AG04450 (cell line): ENCODE measurements around the gene BAZ1B. TPM values are rescaled to one million over a fixed set of nuclear protein-coding genes. Genes with fewer than 3 reads are reported as not detected.
"Not testable (repeated sequence)": the region's sequence is repeated elsewhere in the genome, so short reads cannot be mapped to it uniquely, and the experiment has no call there.

Source experiments
- CTCF ChIA-PET: fragments of 300-600, 350-600 bp; formaldehyde crosslinking; extraction: SDS; loops from one replicate; lab custom pipeline; 2022; ENCODE audit warnings: antibody characterized with exemption, inconsistent platforms; lab: Charles Lee
- POLR2A ChIA-PET: fragments of 350-600 bp; formaldehyde crosslinking; extraction: SDS; loops from one replicate; lab custom pipeline; 2021; ENCODE audit warnings: antibody characterized with exemption, inconsistent platforms; lab: Yijun Ruan, JAX
- DNase-seq: peaks from one replicate; pipeline ENCODE4 v3.0.0-alpha.2; 2011; ENCODE audit warnings: low read depth, low spot score
- H3K27ac ChIP-seq: one replicate; pipeline ENCODE4 v1.5.1; 2012; ENCODE audit warnings: low read depth, low read length, control low read depth
- H3K27me3 ChIP-seq: one replicate; pipeline ENCODE4 v1.6.0; 2012; ENCODE audit warnings: low read length; ENCODE audit not compliant: control insufficient read depth, insufficient read depth
- H3K4me3 ChIP-seq: 2 replicates; pipeline ENCODE4 v1.5.1; 2011; ENCODE audit warnings: mild to moderate bottlenecking, low read depth, low read length, control low read depth
- H3K9me3 ChIP-seq: 2 replicates; pipeline ENCODE4 v1.5.1; 2012; ENCODE audit warnings: low read length; ENCODE audit not compliant: control insufficient read depth, insufficient read depth
- polyA plus RNA-seq: library from polyadenylated mRNA; depleted of rRNA; stranded (reverse); fragments of >200 nt; gene quantifications from 2 replicates; pipeline ENCODE4 v1.2.3, GENCODE V29; 2011
- TF ChIP-seq, protein P1 (sequence below): IDR thresholded peaks from 2 replicates; pipeline ENCODE4 v1.5.1; 2011; ENCODE audit warnings: low read depth, low read length, control low read depth, inconsistent platforms

The BAZ1B gene
- polyA plus RNA-seq, 1 experiment: 29.0 TPM

DNA sequence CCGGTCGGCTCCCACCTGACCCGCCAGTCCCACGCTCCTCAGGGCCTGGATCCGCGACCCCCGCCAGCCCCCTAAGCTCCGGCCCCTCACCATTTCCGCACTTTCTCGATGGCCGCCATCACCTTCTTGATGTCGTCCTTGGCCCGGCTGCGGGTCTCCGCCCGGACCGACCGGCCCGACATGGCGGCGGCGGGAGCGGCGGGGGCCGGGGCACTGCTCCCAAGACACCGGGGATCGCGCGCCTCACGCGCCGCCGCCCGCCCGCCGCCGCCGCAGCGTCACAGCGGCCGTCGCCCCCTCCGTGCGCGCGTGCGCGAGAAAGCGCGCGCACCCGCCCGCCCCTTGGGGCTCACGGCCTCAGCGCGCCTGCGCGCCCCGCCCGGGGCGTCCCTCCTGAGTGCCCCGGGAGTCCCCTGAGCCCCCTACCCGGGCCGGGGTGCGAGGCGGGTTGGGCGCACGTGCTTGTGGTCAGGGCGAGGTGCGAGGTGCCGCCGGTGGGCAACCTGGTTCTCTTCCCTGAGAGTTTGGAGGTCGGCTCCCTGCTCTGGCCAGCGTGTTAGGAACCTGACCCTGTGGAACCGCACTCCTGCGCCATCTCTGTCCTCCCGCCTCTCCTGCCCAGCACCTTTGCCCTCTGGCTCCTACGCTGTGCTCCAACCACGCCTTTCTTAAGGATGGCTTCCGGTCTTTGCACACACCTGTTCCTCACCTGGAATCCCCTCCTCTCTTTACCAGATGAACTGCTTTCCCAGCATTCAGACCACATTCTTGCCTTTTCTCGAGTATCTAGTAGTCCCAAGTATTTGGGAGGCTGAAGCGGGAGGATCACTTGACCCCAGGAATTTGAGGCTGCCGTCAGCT lies 35.5 kb upstream of the BAZ1B start, which contains the start of gene BCL7B:
Gene BCL7B (minus strand): TSS at position 294 of the 861 bp plus-strand sequence. CDS start 112 bp downstream, at position 182.
- no peak for DNase-seq
- POLR2A ChIA-PET: interaction anchor here (0.6 to 1.7 kb wide), 5 partner anchors 8 to 230 kb away, joined by 3 to 7 read pairs (median 4); partner anchors contain the start of gene BAZ1B
- Histone ChIP-seq H3K27ac (peak within 1 kb of the TSS; percentile 89), H3K27me3 (no peaks in the 10 kb centered on the region), H3K4me3 (peak within 1 kb of the TSS; percentile 83), H3K9me3 (no peaks in the 10 kb centered on the region)
- CTCF ChIA-PET: no interaction called here
- TF ChIP-seq, protein P1, sequence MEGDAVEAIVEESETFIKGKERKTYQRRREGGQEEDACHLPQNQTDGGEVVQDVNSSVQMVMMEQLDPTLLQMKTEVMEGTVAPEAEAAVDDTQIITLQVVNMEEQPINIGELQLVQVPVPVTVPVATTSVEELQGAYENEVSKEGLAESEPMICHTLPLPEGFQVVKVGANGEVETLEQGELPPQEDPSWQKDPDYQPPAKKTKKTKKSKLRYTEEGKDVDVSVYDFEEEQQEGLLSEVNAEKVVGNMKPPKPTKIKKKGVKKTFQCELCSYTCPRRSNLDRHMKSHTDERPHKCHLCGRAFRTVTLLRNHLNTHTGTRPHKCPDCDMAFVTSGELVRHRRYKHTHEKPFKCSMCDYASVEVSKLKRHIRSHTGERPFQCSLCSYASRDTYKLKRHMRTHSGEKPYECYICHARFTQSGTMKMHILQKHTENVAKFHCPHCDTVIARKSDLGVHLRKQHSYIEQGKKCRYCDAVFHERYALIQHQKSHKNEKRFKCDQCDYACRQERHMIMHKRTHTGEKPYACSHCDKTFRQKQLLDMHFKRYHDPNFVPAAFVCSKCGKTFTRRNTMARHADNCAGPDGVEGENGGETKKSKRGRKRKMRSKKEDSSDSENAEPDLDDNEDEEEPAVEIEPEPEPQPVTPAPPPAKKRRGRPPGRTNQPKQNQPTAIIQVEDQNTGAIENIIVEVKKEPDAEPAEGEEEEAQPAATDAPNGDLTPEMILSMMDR: no peak

- TF ChIP-seq, protein P1: no peak
- H3K9me3 ChIP-seq: no peaks in the 10 kb centered on the region
- H3K4me3 ChIP-seq: peak overlapping the region; percentile 83
- ChIA-PET POLR2A (interaction anchor here (0.6 to 1.7 kb wide), 7 partner anchors 9 to 399 kb away, joined by 3 to 7 read pairs (median 3); partner anchors contain the start of genes BAZ1B and TBL2), CTCF (no interaction called here)
- peak overlapping the region; percentile 89 for H3K27ac ChIP-seq
- DNase-seq: peak; percentile 67
- H3K27me3 ChIP-seq: no peaks in the 10 kb centered on the region
These were observed 35.0 kb upstream of the BAZ1B start for GRCh38 chr7:73557108-73557396.

DNA sequence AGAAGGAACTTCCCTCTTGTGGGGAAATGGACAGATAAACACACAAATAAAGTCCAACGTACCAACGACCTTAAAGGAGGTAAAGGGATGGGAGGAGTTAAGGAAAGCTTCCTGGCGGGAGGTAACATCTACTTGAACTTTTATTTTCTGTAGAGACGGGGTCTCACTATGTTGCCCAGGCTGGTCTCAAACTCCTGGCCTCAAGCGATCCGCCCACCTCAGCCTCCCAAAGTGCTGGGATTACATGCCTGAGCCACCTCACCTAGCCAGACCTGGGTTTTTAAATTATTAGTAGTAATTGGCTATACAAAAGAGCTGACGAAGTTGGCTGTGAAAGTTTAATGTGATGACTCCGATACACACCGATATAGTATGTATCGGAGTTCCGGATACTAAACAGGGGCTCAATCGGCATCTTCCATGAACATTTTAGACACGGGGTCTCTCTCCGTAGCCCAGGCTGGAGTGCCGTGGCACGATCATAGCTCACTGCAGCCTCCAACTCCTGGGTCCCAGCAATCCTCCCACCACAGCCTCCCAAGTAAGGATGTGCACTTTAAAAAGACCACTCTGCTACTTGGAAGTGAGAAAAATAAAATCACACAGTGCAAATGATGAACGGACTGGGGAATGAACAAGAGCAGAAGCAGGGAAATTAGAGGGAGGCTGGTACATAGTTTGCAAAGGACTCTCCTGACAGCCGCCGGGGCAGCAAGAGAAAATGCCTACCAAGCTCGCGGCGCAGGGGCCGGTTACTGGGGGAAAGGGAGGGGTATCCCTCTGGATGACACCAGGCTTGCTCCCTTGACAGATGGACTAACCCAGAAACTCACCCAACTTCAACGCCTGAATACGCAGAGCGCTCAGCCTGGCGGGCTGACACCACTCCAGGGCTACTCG lies 34.4 kb upstream of the BAZ1B start:
- H3K9me3 ChIP-seq: no peaks in the 10 kb centered on the region
- POLR2A ChIA-PET: interaction anchor here (0.6 to 1.7 kb wide), 5 partner anchors 10 to 399 kb away, joined by 3 to 5 read pairs (median 3); partner anchors contain the start of genes BAZ1B and TBL2
- no peaks in the 10 kb centered on the region for H3K27me3 ChIP-seq
- H3K4me3 ChIP-seq: peak overlapping the region; percentile 83
- CTCF ChIA-PET: no interaction called here
- H3K27ac ChIP-seq: peak overlapping the region; percentile 52
- DNase-seq: no peak
- TF ChIP-seq, protein P1: no peak

- Histone ChIP-seq H3K9me3 (no peaks in the 10 kb centered on the region), H3K4me3 (peak overlapping the region; percentile 83; the same call in 1 of the 2 replicates), H3K27ac (no peak overlapping the region), H3K27me3 (no peaks in the 10 kb centered on the region)
- CTCF ChIA-PET: no interaction called here
- no peak for DNase-seq
- POLR2A ChIA-PET: no interaction called here
- TF ChIP-seq, protein P1: no peak
These were observed 33.4 kb upstream of the BAZ1B start for GRCh38 chr7:73555411-73555982.

- POLR2A ChIA-PET: not testable (repeated sequence)
These were observed 28.0 kb upstream of the BAZ1B start for GRCh38 chr7:73550093-73550492.

More at GRCh38 chr7:73550093-73550492, 28.0 kb upstream of the BAZ1B start:
- H3K27me3 ChIP-seq, DNase-seq, H3K9me3 ChIP-seq, CTCF ChIA-PET, H3K4me3 ChIP-seq, H3K27ac ChIP-seq: not testable (repeated sequence)
